ENCODE measurements around the gene ZNF143.
A peak's percentile ranks its signal among the peaks of the same experiment; 100 is the strongest.

Gene ZNF143

DNA sequence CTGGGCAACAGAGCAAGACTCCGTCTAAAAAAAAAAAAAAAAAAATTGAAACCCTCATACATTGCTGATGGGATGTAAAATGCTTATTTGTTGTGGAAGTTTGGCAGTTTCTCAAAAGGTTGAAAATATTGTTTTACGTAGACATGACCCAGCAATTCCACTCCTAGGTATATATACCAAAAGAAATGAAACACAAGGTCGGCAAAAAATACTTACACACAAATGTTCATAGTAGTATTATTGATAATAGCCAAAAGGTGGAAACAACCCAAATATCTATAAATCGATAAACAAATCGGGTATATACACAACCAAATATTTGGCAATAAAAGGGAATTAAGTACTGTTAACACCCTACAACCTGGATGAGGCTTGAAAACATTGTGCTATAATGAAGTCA is 5.1 kb upstream of the ZNF143 start:
- intact Hi-C loops (cut with DNase I; ENCODE audit: low total_unique reads), result no loop called here
- TF ChIP-seq, protein P1, sequence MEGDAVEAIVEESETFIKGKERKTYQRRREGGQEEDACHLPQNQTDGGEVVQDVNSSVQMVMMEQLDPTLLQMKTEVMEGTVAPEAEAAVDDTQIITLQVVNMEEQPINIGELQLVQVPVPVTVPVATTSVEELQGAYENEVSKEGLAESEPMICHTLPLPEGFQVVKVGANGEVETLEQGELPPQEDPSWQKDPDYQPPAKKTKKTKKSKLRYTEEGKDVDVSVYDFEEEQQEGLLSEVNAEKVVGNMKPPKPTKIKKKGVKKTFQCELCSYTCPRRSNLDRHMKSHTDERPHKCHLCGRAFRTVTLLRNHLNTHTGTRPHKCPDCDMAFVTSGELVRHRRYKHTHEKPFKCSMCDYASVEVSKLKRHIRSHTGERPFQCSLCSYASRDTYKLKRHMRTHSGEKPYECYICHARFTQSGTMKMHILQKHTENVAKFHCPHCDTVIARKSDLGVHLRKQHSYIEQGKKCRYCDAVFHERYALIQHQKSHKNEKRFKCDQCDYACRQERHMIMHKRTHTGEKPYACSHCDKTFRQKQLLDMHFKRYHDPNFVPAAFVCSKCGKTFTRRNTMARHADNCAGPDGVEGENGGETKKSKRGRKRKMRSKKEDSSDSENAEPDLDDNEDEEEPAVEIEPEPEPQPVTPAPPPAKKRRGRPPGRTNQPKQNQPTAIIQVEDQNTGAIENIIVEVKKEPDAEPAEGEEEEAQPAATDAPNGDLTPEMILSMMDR (IDR thresholded peaks at IDR 0.05), result no peak
- no peak for DNase-seq

DNA sequence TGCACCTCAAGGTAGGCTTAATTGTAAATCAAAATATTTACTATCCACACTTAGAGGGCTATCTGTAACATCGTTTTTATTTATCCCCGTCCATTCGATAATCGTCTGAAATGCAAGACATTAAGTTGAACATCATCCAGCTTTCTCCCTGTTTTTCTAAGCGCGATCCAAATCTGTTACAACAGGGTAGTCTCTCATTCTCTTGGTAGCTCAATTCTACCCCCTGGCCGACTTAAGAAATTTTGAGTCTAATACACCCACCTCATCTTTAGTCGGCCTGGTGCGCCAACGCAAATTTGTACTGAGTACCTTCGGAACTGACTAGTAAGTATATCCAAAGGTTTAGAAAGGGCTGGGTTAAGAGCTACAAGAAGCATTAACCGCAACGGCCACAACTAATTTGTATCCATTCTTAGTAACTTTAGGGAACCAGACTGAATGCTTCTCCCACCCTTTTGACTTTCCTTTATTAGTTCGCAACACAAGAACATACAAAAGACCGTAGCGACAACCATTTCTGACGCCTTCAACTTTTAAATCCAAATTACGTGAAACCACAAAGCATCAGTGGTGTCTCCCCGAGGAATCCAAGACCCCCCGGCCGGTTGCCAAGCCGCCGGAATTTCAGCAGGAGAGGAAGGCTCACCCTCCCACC is 1.0 kb upstream of the ZNF143 start:
- Histone ChIP-seq H3K27me3 (no peaks in the 10 kb centered on the region), H3K9me3 (no peaks in the 10 kb centered on the region), H3K27ac (peak overlapping the region; percentile 91 to 99), H3K4me1 (peaks cover 0 to 25% (median 13%) of the 10 kb centered on the region in 4 donors), H3K4me3 (peak overlapping the region; percentile 63 to 80), H3K36me3 (no peaks in the 10 kb centered on the region)
- TF ChIP-seq, protein P1 (IDR thresholded peaks at IDR 0.05), result no peak
- no peak for DNase-seq
- intact Hi-C loops (cut with DNase I; ENCODE audit: low total_unique reads), result no loop called here

More for the DNA sequence above, 5.1 kb upstream of the ZNF143 start:
- Histone ChIP-seq H3K9me3 (peaks cover 0 to 13% (median 0%) of the 10 kb centered on the region in 3 donors), H3K36me3 (no peaks in the 10 kb centered on the region), H3K27me3 (no peaks in the 10 kb centered on the region), H3K4me1 (peaks cover 0 to 4% (median 2%) of the 10 kb centered on the region in 4 donors), H3K4me3 (no peak overlapping the region), H3K27ac (no peak overlapping the region)

DNA sequence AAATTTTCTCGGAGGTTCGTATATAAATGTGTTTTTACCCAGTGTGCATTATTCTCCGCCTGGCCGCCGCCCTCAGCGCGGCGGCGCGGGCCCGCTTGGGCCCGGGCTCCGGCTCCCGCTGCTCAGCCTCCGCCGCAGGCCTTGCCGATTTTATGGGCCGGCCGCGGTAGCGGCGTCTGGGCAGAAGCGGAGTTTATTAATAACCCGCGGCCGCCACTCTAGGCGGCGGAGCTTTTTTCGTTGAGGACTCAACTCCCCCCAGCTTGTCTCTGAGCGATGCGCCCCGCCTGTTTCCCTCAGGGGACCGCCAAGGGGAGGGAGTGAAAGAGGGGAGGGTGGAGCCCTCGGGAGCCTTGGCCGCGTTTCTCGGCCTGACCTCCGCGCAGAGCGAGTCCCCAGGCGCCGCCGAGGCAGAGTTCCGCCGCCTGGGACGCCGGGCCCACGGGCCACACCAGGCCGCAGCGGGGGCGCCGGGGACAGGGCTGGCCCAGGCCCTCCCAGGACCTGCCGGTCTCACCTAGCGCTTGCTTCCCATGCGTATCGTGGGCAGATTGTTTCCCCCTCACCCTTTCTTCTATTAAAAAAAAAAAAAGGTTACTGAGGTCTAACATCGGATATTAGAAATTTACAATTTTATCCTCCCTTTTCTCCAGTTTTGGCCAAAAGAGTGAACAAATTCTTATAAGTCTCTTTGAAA is 399 bp downstream of the ZNF143 start:
- peaks cover 0 to under 1% (median 0%) of the 10 kb centered on the region in 3 donors for H3K36me3 ChIP-seq
- peak; percentile 86 to 97 for DNase-seq
- H3K9me3 ChIP-seq, result no peaks in the 10 kb centered on the region
- TF ChIP-seq, protein P1 (IDR thresholded peaks at IDR 0.05), result peak; percentile 1 to 4
- intact Hi-C loops (cut with DNase I; ENCODE audit: low total_unique reads), result no loop called here
- H3K4me1 ChIP-seq, result peaks cover 0 to 25% (median 13%) of the 10 kb centered on the region in 4 donors
- no peaks in the 10 kb centered on the region for H3K27me3 ChIP-seq
- H3K27ac ChIP-seq, result peak overlapping the region; percentile 98
- peak overlapping the region; percentile 67 to 76 for H3K4me3 ChIP-seq

DNA sequence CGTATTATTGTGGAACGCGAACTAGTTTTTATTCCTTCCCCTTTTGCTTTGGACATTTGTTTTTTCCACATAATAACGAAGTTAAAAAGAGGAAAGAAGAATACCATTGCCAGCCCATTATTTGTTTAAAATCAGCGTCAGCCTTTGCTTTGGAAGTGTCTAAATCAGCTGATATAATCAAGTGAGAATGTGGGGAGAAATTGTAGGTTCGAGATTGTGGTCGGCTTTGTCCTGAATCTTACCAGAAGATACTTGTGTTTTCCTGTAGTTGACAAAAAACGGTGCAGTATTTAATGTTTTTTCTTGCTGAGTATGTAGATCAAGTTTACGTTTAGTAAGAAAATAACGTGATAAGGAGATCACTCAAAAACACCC is 935 bp downstream of the ZNF143 start:
- no peak for DNase-seq
- Histone ChIP-seq H3K9me3 (no peaks in the 10 kb centered on the region), H3K4me1 (peaks cover 0 to 25% (median 13%) of the 10 kb centered on the region in 4 donors), H3K27ac (peak overlapping the region; percentile 98), H3K36me3 (peaks cover 0 to 5% (median 0%) of the 10 kb centered on the region in 3 donors), H3K27me3 (no peaks in the 10 kb centered on the region), H3K4me3 (peak overlapping the region; percentile 67 to 76)
- intact Hi-C loops (cut with DNase I; ENCODE audit: low total_unique reads), result no loop called here
- TF ChIP-seq, protein P1 (IDR thresholded peaks at IDR 0.05), result no peak

DNA sequence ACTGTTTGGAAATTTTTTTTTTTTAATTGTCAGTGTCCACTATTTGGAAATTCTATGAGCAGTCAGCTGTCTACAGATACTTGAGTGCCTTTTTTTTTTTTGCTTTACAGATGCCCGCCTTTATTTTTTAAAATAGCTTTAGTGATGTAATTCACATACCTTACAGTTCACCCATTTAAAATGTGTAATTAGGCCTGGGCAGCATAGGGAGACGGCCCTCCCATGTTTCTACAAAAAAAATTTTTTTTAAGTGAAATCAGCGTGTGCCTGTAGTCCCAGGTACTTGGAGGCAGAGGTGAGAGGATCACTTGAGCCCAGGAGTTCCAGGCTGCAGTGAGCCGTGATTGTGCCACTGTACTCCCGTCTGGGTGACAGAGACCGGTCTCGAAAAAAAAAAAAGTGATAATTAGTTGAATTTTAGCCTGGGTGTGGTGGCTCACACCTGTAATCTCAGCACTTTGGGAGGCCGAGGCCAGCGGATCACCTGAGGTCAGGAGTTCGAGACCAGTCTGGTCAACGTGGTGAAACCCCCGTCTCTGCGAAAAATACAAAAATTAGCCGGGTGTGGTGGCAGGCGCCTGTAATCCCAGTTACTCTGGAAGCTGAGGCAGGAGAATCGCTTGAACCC is 1.5 kb downstream of the ZNF143 start:
- Histone ChIP-seq H3K36me3 (peaks cover 0 to 5% (median 0%) of the 10 kb centered on the region in 3 donors), H3K4me1 (peaks cover 0 to 25% (median 13%) of the 10 kb centered on the region in 4 donors), H3K9me3 (no peaks in the 10 kb centered on the region), H3K4me3 (peak overlapping the region; percentile 67 to 76), H3K27me3 (no peaks in the 10 kb centered on the region), H3K27ac (peak overlapping the region; percentile 98)
- TF ChIP-seq, protein P1 (IDR thresholded peaks at IDR 0.05), result no peak
- DNase-seq, result no peak
- intact Hi-C loops (cut with DNase I; ENCODE audit: low total_unique reads), result no loop called here
